IMR-90 (cell line): ENCODE data around the gene CDKAL1. TPM values are rescaled to one million over a fixed set of nuclear protein-coding genes. Genes with fewer than 3 reads are reported as not detected.

Experiments
- ATAC-seq: fragments of 200-7000 bp; cut with Tn5 transposase; 2 replicates; pipeline ENCODE4 v1.9.1; 2020; ENCODE audit warnings: low read depth, mild to moderate bottlenecking, moderate library complexity
- BruUV-seq: library from RNA; stranded (reverse); fragments of 400-500 nt; replicated peaks from 2 replicates; lab custom pipeline; 2021; lab: Mats Ljungman, UMichigan
- CTCF ChIA-PET: fragments of 300-600 bp; formaldehyde crosslinking; extraction: SDS; loops from one replicate; lab custom pipeline; 2021; ENCODE audit warnings: antibody characterized with exemption; lab: Yijun Ruan, JAX
- POLR2A ChIA-PET: fragments of 300-600 bp; sonication (Branson Sonifier 250); formaldehyde crosslinking; loops from one replicate; lab custom pipeline; 2022; ENCODE audit warnings: antibody characterized with exemption; ENCODE audit not compliant: unreplicated experiment; lab: Charles Lee
- DNase-seq: peaks from one replicate; pipeline ENCODE4 v3.0.0; 2013
- H2AFZ ChIP-seq: replicated peaks from 2 replicates; pipeline ENCODE3; 2013; ENCODE audit warnings: low read length, mild to moderate bottlenecking; ENCODE audit not compliant: poor library complexity
- H2AK5ac ChIP-seq: 2 replicates; pipeline ENCODE4 v1.6.1; 2013; ENCODE audit warnings: low read depth, low read length, inconsistent platforms
- H2AK9ac ChIP-seq: replicated peaks from 2 replicates; pipeline ENCODE3; 2013; ENCODE audit warnings: mild to moderate bottlenecking, low read depth, low read length, moderate library complexity; ENCODE audit not compliant: poor library complexity
- H2BK120ac ChIP-seq: 2 replicates; pipeline ENCODE4 v1.6.1; 2013; ENCODE audit warnings: low read depth, low read length, inconsistent platforms
- H2BK15ac ChIP-seq: 3 replicates; pipeline ENCODE4 v1.6.1; 2013; ENCODE audit warnings: low read depth, low read length, inconsistent platforms
- H2BK20ac ChIP-seq: 2 replicates; pipeline ENCODE4 v1.6.1; 2013; ENCODE audit warnings: low read depth, mild to moderate bottlenecking, inconsistent platforms, low read length, moderate library complexity
- H2BK5ac ChIP-seq: 2 replicates; pipeline ENCODE4 v1.6.1; 2013; ENCODE audit warnings: mild to moderate bottlenecking, low read depth, low read length, inconsistent platforms; ENCODE audit not compliant: poor library complexity, severe bottlenecking
- H3K14ac ChIP-seq: replicated peaks from 2 replicates; pipeline ENCODE4 v1.6.1; 2013; ENCODE audit warnings: low read depth, low read length, inconsistent platforms
- H3K18ac ChIP-seq: 2 replicates; pipeline ENCODE4 v1.6.1; 2013; ENCODE audit warnings: low read depth, low read length, control low read depth
- H3K23ac ChIP-seq: 2 replicates; pipeline ENCODE4 v1.6.1; 2013; ENCODE audit warnings: low read depth, low read length, inconsistent platforms
- H3K27ac ChIP-seq: 2 replicates; pipeline ENCODE4 v1.5.1; 2013; ENCODE audit warnings: mild to moderate bottlenecking, control low read depth, low read length; ENCODE audit not compliant: insufficient read depth
- H3K27me3 ChIP-seq: 2 replicates; pipeline ENCODE4 v1.6.1; 2013; ENCODE audit warnings: low read length; ENCODE audit not compliant: control insufficient read depth, insufficient read depth
- H3K36me3 ChIP-seq: 2 replicates; pipeline ENCODE4 v1.6.1; 2013; ENCODE audit warnings: low read length, mixed read lengths; ENCODE audit not compliant: control insufficient read depth, insufficient read depth
- H3K4ac ChIP-seq: 2 replicates; pipeline ENCODE4 v1.6.1; 2013; ENCODE audit warnings: low read depth, low read length, inconsistent platforms
- H3K4me1 ChIP-seq: 2 replicates; pipeline ENCODE4 v1.6.1; 2013; ENCODE audit warnings: low read length, mixed read lengths; ENCODE audit not compliant: control insufficient read depth, insufficient read depth
- H3K4me2 ChIP-seq: 2 replicates; pipeline ENCODE4 v1.6.1; 2013; ENCODE audit warnings: low read depth, mild to moderate bottlenecking, control low read depth, low read length, moderate library complexity
- H3K4me3 ChIP-seq: 2 replicates; pipeline ENCODE4 v1.5.1; 2013; ENCODE audit warnings: low read depth, mild to moderate bottlenecking, control low read depth, low read length, moderate library complexity; ENCODE audit not compliant: insufficient read depth
- H3K56ac ChIP-seq: 2 replicates; pipeline ENCODE4 v1.6.1; 2013; ENCODE audit warnings: low read length, inconsistent platforms; ENCODE audit not compliant: insufficient read depth; ENCODE audit errors: extremely low read depth
- H3K79me1 ChIP-seq, 2 experiments: 2 replicates each; pipeline ENCODE4 v1.6.1; 2013; ENCODE audit warnings: low read length in 2 of 2, inconsistent platforms in 1 of 2, low read depth in 1 of 2
- H3K9ac ChIP-seq: 2 replicates; pipeline ENCODE4 v1.6.1; 2013; ENCODE audit warnings: low read depth, low read length, control low read depth
- H3K9me1 ChIP-seq: 2 replicates; pipeline ENCODE4 v1.6.1; 2013; ENCODE audit warnings: low read length, inconsistent platforms; ENCODE audit not compliant: insufficient read depth
- H3K9me3 ChIP-seq: 2 replicates; pipeline ENCODE4 v1.6.1; 2013; ENCODE audit warnings: low read length; ENCODE audit not compliant: control insufficient read depth, insufficient read depth
- H4K20me1 ChIP-seq: 2 replicates; pipeline ENCODE4 v1.6.1; 2013; ENCODE audit warnings: low read length, inconsistent platforms; ENCODE audit not compliant: insufficient read depth
- H4K5ac ChIP-seq: 2 replicates; pipeline ENCODE4 v1.6.1; 2013; ENCODE audit warnings: mild to moderate bottlenecking, low read depth, low read length, control low read depth
- H4K8ac ChIP-seq, 2 experiments: 2 replicates each; pipeline ENCODE4 v1.6.1; 2013; ENCODE audit warnings: low read depth in 2 of 2, low read length in 2 of 2, control low read depth in 1 of 2, inconsistent platforms in 1 of 2
- H4K91ac ChIP-seq: 2 replicates; pipeline ENCODE4 v1.6.1; 2013; ENCODE audit warnings: low read depth, low read length, inconsistent platforms; ENCODE audit not compliant: insufficient read depth
- BHLHE40 ChIP-seq: fragments of 150-350 bp; IDR thresholded peaks from 2 replicates; pipeline ENCODE4 v1.6.1; 2016; ENCODE audit warnings: mild to moderate bottlenecking, low read depth, low read length
- CHD1 ChIP-seq: IDR thresholded peaks from 2 replicates; pipeline ENCODE4 v1.6.1; 2012; ENCODE audit warnings: low read depth, low read length, improper control_type of control experiment
- FOS ChIP-seq: fragments of 150-350 bp; IDR thresholded peaks from 2 replicates; pipeline ENCODE4 v1.6.1; 2016; ENCODE audit warnings: low read depth, low read length
- MAZ ChIP-seq: IDR thresholded peaks from 2 replicates; pipeline ENCODE4 v1.6.1; 2012; ENCODE audit warnings: low read depth, mild to moderate bottlenecking, low read length, improper control_type of control experiment, moderate library complexity, borderline replicate concordance
- MXI1 ChIP-seq: IDR thresholded peaks from 2 replicates; pipeline ENCODE4 v1.6.1; 2012; ENCODE audit warnings: low read depth, mild to moderate bottlenecking, low read length, moderate library complexity, borderline replicate concordance
- NFE2L2 ChIP-seq: fragments of 150-350 bp; IDR thresholded peaks from 2 replicates; pipeline ENCODE4 v1.6.1; 2016; ENCODE audit warnings: low read depth, mild to moderate bottlenecking, low read length
- RCOR1 ChIP-seq: IDR thresholded peaks from 2 replicates; pipeline ENCODE4 v1.6.1; 2012; ENCODE audit warnings: mild to moderate bottlenecking, low read length, improper control_type of control experiment; ENCODE audit not compliant: insufficient replicate concordance
- RFX5 ChIP-seq: IDR thresholded peaks from 2 replicates; pipeline ENCODE4 v1.8.0; 2012; ENCODE audit warnings: low read depth, mild to moderate bottlenecking, low read length, moderate library complexity
- SMC3 ChIP-seq: fragments of 150-350 bp; IDR thresholded peaks from 2 replicates; pipeline ENCODE4 v1.6.1; 2016; ENCODE audit warnings: low read depth, mild to moderate bottlenecking, antibody characterized with exemption, low read length, moderate library complexity
- WGBS, 2 experiments: methylation state at CpG; one replicate each; pipeline versions ENCODE4 v1.1.5 to v1.1.7; 2013; ENCODE audit warnings: missing lambda C conversion rate in 2 of 2; ENCODE audit not compliant: insufficient read length in 1 of 2; ENCODE audit errors: extremely low coverage in 2 of 2; 5-methylcytosine and 5-hydroxymethylcytosine counted together
- dilution Hi-C: fragments of 300-500 bp; cut with HindIII; formaldehyde crosslinking; loops from one replicate; pipeline ENCODE4 v1.14.3; 2018; ENCODE audit warnings: low sequenced_read_pairs; ENCODE audit not compliant: unreplicated experiment
- in situ Hi-C: fragments of 300-500 bp; cut with MboI; formaldehyde crosslinking; loops from 3 replicates; pipeline ENCODE4 v1.14.3; 2019; ENCODE audit warnings: low sequenced_read_pairs, inconsistent platforms, mixed read lengths
- intact Hi-C: fragments of 100-400 bp; cut with micrococcal nuclease; formaldehyde crosslinking; loops from 2 replicates; pipeline ENCODE4 v1.10.0; 2022
- polyA plus RNA-seq, 3 experiments: library from polyadenylated mRNA; depleted of rRNA; stranded (reverse); fragments of >200 nt; gene quantifications; 2 replicates each; pipeline ENCODE4 v1.2.3, GENCODE V29; 2012; ENCODE audit warnings: low replicate concordance in 1 of 3
- total RNA-seq: library from RNA; depleted of rRNA; stranded (reverse); fragments of >200 nt; gene quantifications from 2 replicates; pipeline ENCODE4 v1.2.3, GENCODE V29; 2012
- TF ChIP-seq, protein P1 (sequence below): conservative IDR thresholded peaks from 2 replicates; pipeline ENCODE4 v1.5.1; 2012; ENCODE audit warnings: mild to moderate bottlenecking, low read depth, low read length, improper control_type of control experiment
- TF ChIP-seq, protein P2 (sequence below): fragments of 150-350 bp; IDR thresholded peaks from 2 replicates; pipeline ENCODE4 v1.6.1; 2017; ENCODE audit warnings: mild to moderate bottlenecking, antibody characterized with exemption, low read length, low read depth

The CDKAL1 gene
- total and polyA plus RNA-seq, 2 of the 4 experiments (the other 2 are of a cell fraction): 3.7 to 13.1 TPM

DNA sequence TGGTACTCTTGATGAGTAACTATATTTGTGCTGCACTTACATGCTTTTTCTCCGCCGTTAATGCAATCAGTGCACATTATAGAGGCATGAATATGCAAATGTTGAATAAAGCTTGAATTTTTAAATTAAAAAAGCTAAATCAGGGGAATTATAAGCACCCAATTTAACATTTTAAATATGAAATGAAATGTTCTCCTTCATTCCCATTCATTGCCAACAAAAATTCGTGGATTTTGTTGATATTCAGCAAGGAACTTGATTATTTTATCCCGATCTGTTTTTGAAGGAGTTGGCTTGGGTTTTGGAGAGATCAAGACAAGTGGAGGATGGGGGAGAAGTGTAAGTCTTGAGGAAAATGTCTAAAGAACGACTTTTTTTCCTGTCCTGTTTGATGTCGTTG is 740.6 kb downstream of the CDKAL1 start:
- Histone ChIP-seq H2AFZ (no peak overlapping the region), H4K8ac (no peak overlapping the region), H3K27me3 (peaks cover 1% of the 10 kb centered on the region; the same call in 1 of the 2 replicates), H3K23ac (no peak overlapping the region), H3K14ac (no peak overlapping the region), H2BK20ac (no peak overlapping the region), H3K4me2 (no peak overlapping the region), H3K27ac (no peak overlapping the region), H3K4me1 (no peaks in the 10 kb centered on the region), H2AK5ac (no peak overlapping the region), H3K9me3 (0 out of 2 replicates have a peak, but pooled peaks cover 2% of the 10 kb centered on the region), H3K4me3 (no peak overlapping the region), H2BK120ac (no peak overlapping the region), H4K20me1 (no peaks in the 10 kb centered on the region), H3K9me1 (no peaks in the 10 kb centered on the region), H3K9ac (no peak overlapping the region), H4K91ac (no peak overlapping the region), H2BK5ac (no peak overlapping the region), H3K36me3 (no peaks in the 10 kb centered on the region), H2BK15ac (no peak overlapping the region), H3K18ac (no peak overlapping the region), H4K5ac (no peak overlapping the region), H3K56ac (no peak overlapping the region), H3K79me1 (no peaks in the 10 kb centered on the region), H2AK9ac (no peak overlapping the region), H3K4ac (no peak overlapping the region)
- no TSS peak for BruUV-seq
- ATAC-seq (no peak), DNase-seq (no peak)
- POLR2A ChIA-PET: no interaction called here
- TF ChIP-seq MXI1 (no peak), SMC3 (no peak), BHLHE40 (no peak), CHD1 (no peak), RCOR1 (no peak), NFE2L2 (no peak), RFX5 (no peak), FOS (no peak), MAZ (no peak)
- TF ChIP-seq, protein P1, sequence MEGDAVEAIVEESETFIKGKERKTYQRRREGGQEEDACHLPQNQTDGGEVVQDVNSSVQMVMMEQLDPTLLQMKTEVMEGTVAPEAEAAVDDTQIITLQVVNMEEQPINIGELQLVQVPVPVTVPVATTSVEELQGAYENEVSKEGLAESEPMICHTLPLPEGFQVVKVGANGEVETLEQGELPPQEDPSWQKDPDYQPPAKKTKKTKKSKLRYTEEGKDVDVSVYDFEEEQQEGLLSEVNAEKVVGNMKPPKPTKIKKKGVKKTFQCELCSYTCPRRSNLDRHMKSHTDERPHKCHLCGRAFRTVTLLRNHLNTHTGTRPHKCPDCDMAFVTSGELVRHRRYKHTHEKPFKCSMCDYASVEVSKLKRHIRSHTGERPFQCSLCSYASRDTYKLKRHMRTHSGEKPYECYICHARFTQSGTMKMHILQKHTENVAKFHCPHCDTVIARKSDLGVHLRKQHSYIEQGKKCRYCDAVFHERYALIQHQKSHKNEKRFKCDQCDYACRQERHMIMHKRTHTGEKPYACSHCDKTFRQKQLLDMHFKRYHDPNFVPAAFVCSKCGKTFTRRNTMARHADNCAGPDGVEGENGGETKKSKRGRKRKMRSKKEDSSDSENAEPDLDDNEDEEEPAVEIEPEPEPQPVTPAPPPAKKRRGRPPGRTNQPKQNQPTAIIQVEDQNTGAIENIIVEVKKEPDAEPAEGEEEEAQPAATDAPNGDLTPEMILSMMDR: no peak
- TF ChIP-seq, protein P2, sequence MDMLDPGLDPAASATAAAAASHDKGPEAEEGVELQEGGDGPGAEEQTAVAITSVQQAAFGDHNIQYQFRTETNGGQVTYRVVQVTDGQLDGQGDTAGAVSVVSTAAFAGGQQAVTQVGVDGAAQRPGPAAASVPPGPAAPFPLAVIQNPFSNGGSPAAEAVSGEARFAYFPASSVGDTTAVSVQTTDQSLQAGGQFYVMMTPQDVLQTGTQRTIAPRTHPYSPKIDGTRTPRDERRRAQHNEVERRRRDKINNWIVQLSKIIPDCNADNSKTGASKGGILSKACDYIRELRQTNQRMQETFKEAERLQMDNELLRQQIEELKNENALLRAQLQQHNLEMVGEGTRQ: no peak
- intact Hi-C loops (no loop called here), dilution Hi-C loops (no loop called here), in situ Hi-C loops (no loop called here)
- no CpG with 5 or more reads among the region's 6 CpGs for WGBS, 2 experiments
- CTCF ChIA-PET: no interaction called here
